Measurements from ENCODE around the gene RAB33A. TPM values are rescaled to one million over a fixed set of nuclear protein-coding genes. Genes with fewer than 3 reads are reported as not detected.

Gene RAB33A
- total RNA-seq (2.5 TPM), polyA plus RNA-seq (2.4 TPM)

GRCh38 chrX:130171446-130172126, at the start of gene RAB33A:
TSS of gene RAB33A (plus strand) at chrX:130171962. CDS start at chrX:130172063, 101 bp downstream.
- Histone ChIP-seq H3K27ac (ENCODE audit: low read depth) (peak within 1 kb of the TSS; percentile 32), H3K36me3 (ENCODE audit: insufficient read depth) (no peaks in the 10 kb centered on the region), H3K4me1 (ENCODE audit: insufficient read depth) (no peaks in the 10 kb centered on the region), H3K4me3 (ENCODE audit: low read depth, low read length) (peak within 1 kb of the TSS; percentile 37)
- DNase-seq (ENCODE audit: extremely low spot score): no peak
- under 1% methylated on average over 49 of the region's 61 CpGs for WGBS

DNA sequence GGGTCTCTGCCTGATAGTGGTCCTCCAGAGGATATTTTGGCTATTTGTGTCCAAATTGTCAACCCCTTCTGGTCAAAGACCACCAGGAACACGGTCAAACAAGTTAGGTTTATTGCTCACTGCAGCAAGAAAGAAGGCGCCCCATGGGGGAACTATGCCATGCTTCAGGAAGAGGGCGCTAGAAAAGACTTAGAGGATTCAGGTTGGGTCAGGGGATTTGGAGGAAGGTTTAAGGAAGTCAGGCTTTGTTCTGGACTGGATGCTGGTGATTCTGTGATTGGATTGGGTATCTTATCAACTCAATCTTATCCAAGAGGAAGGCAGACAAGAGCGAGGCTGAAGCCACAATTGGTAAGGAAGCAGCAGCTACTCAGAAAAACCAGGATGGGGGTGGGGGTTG, 47.2 kb upstream of the RAB33A start:
- WGBS: 83% methylated on average over 4 of the region's 4 CpGs
- peak overlapping the region; percentile 60 for H3K27ac ChIP-seq (ENCODE audit: low read depth)
- DNase-seq (ENCODE audit: extremely low spot score): no peak
- no peak overlapping the region for H3K4me3 ChIP-seq (ENCODE audit: low read depth, low read length)
- H3K4me1 ChIP-seq (ENCODE audit: insufficient read depth): no peaks in the 10 kb centered on the region
- peaks cover 1% of the 10 kb centered on the region for H3K36me3 ChIP-seq (ENCODE audit: insufficient read depth)

- H3K4me3 ChIP-seq (ENCODE audit: low read depth, low read length): no peak overlapping the region
- DNase-seq (ENCODE audit: extremely low spot score): no peak
- H3K27ac ChIP-seq (ENCODE audit: low read depth): peak overlapping the region; percentile 64
- peaks cover 1% of the 10 kb centered on the region for H3K36me3 ChIP-seq (ENCODE audit: insufficient read depth)
- H3K4me1 ChIP-seq (ENCODE audit: insufficient read depth): no peaks in the 10 kb centered on the region
- WGBS: 17% methylated on average over 13 of the region's 13 CpGs
These were observed 46.5 kb upstream of the RAB33A start for GRCh38 chrX:130125091-130125874.

GRCh38 chrX:130130990-130131389, 40.8 kb upstream of the RAB33A start:
- 92% methylated on average over 5 of the region's 5 CpGs for WGBS

GRCh38 chrX:130136496-130136895, 35.3 kb upstream of the RAB33A start:
- no peak for DNase-seq (ENCODE audit: extremely low spot score)
- WGBS: 82% methylated on average over 5 of the region's 5 CpGs
- Histone ChIP-seq H3K4me1 (ENCODE audit: insufficient read depth) (no peaks in the 10 kb centered on the region), H3K4me3 (ENCODE audit: low read depth, low read length) (no peak overlapping the region), H3K36me3 (ENCODE audit: insufficient read depth) (no peaks in the 10 kb centered on the region), H3K27ac (ENCODE audit: low read depth) (no peak overlapping the region)

More at GRCh38 chrX:130130990-130131389, 40.8 kb upstream of the RAB33A start:
- Histone ChIP-seq H3K27ac (ENCODE audit: low read depth) (no peak overlapping the region), H3K4me3 (ENCODE audit: low read depth, low read length) (no peak overlapping the region), H3K4me1 (ENCODE audit: insufficient read depth) (no peaks in the 10 kb centered on the region), H3K36me3 (ENCODE audit: insufficient read depth) (peaks cover 1% of the 10 kb centered on the region)
- DNase-seq (ENCODE audit: extremely low spot score): no peak

DNA sequence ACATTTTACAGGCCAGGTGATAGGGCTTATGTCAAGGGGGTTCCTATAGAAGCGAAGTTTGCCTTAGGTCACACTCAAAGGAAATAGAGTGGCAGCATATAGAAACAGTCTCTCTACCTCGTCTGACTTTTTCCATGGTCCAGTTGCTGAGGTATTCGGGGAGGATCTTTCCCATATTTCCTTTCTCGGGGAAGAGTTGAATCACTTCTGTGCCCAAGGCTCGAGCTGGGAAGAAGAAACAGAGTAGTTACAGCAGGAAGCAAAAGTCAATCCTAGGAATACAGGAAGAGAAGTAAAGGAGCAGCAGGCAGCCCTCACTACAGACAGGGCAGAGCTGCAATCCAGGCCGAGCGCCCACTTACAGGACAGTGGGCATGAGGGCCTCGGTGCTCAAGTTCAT, 34.8 kb upstream of the RAB33A start:
- no peaks in the 10 kb centered on the region for H3K36me3 ChIP-seq (ENCODE audit: insufficient read depth)
- 93% methylated on average over 8 of the region's 8 CpGs for WGBS
- no peak overlapping the region for H3K4me3 ChIP-seq (ENCODE audit: low read depth, low read length)
- no peak for DNase-seq (ENCODE audit: extremely low spot score)
- H3K27ac ChIP-seq (ENCODE audit: low read depth): no peak overlapping the region
- no peaks in the 10 kb centered on the region for H3K4me1 ChIP-seq (ENCODE audit: insufficient read depth)

DNA sequence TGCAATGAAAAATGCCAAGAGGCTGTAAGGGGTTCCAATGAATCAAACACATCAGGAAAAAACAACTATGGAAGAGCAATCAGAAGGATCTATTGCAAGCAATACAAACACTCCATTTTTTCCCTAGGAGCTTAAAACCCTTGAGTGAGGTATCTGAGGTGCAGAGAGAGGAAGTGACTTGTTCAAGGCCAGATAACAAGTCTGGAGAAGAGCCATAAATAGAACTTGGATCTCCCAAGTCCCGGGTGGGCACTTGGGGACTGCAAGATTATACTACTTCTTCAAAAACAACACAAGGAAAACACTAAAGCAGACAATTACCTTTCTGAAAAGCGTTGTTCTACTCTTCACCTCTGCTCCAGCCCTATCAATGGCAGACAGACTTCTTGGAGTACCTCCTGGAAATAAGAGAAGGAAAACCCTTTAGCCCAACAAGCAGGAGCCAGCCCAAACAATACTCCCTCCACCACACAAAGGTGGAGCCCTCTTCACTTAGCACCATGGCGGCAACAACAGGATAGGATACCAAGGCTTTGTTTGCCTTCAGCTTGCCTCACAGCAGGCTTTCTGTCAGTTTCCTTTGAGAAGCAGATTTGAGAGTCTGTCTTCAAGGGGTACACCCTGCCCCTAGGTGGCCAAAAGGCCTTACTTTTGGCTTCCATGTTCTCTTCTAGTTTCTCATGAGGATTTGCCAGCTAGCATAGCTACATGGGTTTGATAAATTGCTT, 32.1 kb upstream of the RAB33A start:
- Histone ChIP-seq H3K36me3 (ENCODE audit: insufficient read depth) (no peaks in the 10 kb centered on the region), H3K4me3 (ENCODE audit: low read depth, low read length) (no peak overlapping the region)

DNA sequence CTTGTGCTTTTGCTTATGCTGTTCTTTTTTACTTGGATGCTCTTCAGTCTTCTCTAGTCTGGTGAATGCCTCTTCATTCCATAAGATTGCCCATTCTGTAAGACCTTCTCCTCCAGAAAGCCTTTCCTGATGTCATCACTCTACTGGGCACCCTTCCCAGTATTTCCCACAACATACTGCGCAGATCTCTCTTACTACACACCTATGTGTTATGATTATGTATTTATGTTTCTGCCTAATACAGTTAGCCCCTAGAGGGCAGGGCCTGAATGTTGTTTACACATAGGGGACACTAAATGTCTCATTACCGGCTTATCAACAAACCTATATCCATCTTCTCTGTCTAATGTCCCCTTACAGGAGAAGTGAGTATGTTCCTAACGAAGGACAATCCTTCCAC, 27.3 kb upstream of the RAB33A start:
- H3K4me3 ChIP-seq (ENCODE audit: low read depth, low read length): no peak overlapping the region
- WGBS: 58% methylated on average over 3 of the region's 3 CpGs
- H3K27ac ChIP-seq (ENCODE audit: low read depth): no peak overlapping the region
- H3K36me3 ChIP-seq (ENCODE audit: insufficient read depth): no peaks in the 10 kb centered on the region
- no peak for DNase-seq (ENCODE audit: extremely low spot score)
- H3K4me1 ChIP-seq (ENCODE audit: insufficient read depth): no peaks in the 10 kb centered on the region

More for the DNA sequence above, 32.1 kb upstream of the RAB33A start:
- no peaks in the 10 kb centered on the region for H3K4me1 ChIP-seq (ENCODE audit: insufficient read depth)
- H3K27ac ChIP-seq (ENCODE audit: low read depth): no peak overlapping the region
- WGBS: 50% methylated on average over 3 of the region's 3 CpGs
- DNase-seq (ENCODE audit: extremely low spot score): no peak

DNA sequence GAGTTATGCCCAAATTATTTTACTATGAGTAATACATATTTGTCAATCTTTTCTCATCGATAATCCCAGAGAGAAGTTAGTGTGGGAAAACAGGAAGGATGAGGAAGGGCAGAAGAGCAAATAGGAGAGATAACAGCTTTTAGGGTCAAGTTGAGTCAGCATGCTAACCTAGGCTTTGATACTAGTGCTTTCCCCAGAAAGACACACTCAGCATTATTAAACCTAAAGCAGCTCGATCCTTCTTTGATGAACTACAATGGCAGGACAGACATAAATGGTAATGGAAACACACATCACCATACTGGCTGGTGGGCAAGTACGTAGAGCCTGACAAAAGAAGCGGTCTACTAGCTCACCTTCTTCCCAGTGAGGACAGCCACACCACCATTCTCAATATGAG, 26.6 kb upstream of the RAB33A start:
- Histone ChIP-seq H3K27ac (ENCODE audit: low read depth) (no peak overlapping the region), H3K36me3 (ENCODE audit: insufficient read depth) (no peaks in the 10 kb centered on the region), H3K4me1 (ENCODE audit: insufficient read depth) (no peaks in the 10 kb centered on the region), H3K4me3 (ENCODE audit: low read depth, low read length) (no peak overlapping the region)
- WGBS: 92% methylated on average over 4 of the region's 4 CpGs
- DNase-seq (ENCODE audit: extremely low spot score): no peak

- Histone ChIP-seq H3K36me3 (ENCODE audit: insufficient read depth) (no peaks in the 10 kb centered on the region), H3K27ac (ENCODE audit: low read depth) (no peak overlapping the region), H3K4me1 (ENCODE audit: insufficient read depth) (no peaks in the 10 kb centered on the region), H3K4me3 (ENCODE audit: low read depth, low read length) (no peak overlapping the region)
- DNase-seq (ENCODE audit: extremely low spot score): no peak
- 82% methylated on average over 5 of the region's 5 CpGs for WGBS
These were observed 24.1 kb upstream of the RAB33A start for GRCh38 chrX:130147631-130148030.

DNA sequence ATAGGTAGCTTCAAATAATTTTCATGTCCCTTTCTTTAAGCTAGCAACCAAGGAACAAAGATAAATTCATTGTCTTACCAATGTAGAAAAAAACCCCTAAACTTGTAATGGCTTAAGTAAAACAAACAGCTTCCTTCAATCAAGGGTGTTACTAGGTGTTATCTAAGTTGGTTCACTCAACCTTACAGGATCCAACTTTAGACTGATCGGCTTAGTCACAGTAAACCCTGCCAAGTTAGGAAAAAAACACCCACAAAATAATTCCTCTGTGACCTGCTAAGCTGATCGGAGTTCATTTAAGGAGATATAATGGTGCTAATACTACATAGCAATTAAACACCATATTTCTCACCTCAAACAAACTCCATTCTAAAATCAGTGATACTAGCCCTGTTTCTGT, 16.2 kb upstream of the RAB33A start:
- Histone ChIP-seq H3K4me3 (ENCODE audit: low read depth, low read length) (no peak overlapping the region), H3K4me1 (ENCODE audit: insufficient read depth) (no peaks in the 10 kb centered on the region), H3K27ac (ENCODE audit: low read depth) (no peak overlapping the region), H3K36me3 (ENCODE audit: insufficient read depth) (no peaks in the 10 kb centered on the region)
- DNase-seq (ENCODE audit: extremely low spot score): no peak
- WGBS: 72% methylated on average over 2 of the region's 2 CpGs

GRCh38 chrX:130158311-130158710, 13.5 kb upstream of the RAB33A start:
- 88% methylated on average over 2 of the region's 2 CpGs for WGBS
- no peak overlapping the region for H3K27ac ChIP-seq (ENCODE audit: low read depth)
- H3K4me1 ChIP-seq (ENCODE audit: insufficient read depth): no peaks in the 10 kb centered on the region
- no peak overlapping the region for H3K4me3 ChIP-seq (ENCODE audit: low read depth, low read length)
- no peaks in the 10 kb centered on the region for H3K36me3 ChIP-seq (ENCODE audit: insufficient read depth)
- no peak for DNase-seq (ENCODE audit: extremely low spot score)

DNA sequence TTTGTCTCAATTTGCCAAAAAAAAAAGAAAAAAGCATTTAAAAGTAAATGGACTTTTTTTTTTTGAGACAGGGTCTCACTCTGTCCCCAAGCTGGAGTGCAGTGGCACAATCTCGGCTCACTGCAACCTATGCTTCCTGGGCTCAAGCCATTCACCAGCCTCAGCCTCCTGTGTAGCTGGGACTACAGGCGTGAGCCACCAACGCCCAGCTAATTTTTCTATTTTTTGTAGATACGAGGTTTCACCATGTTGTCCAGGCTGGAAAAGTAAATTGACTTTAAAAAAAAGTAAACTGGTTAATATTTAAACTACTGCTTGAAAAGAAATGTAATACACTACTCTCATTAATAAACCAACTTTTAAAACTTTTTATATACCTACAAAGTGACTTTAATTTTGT, 12.0 kb upstream of the RAB33A start:
- DNase-seq (ENCODE audit: extremely low spot score): no peak
- H3K4me1 ChIP-seq (ENCODE audit: insufficient read depth): peaks cover under 1% of the 10 kb centered on the region
- no peaks in the 10 kb centered on the region for H3K36me3 ChIP-seq (ENCODE audit: insufficient read depth)
- H3K4me3 ChIP-seq (ENCODE audit: low read depth, low read length): no peak overlapping the region
- no peak overlapping the region for H3K27ac ChIP-seq (ENCODE audit: low read depth)
- 83% methylated on average over 4 of the region's 4 CpGs for WGBS
